Left colon (tissue), 2 donors: Measurements from ENCODE around the gene RASSF3. TPM values are rescaled to one million over a fixed set of nuclear protein-coding genes. Genes with fewer than 3 reads are reported as not detected.
"Not testable (repeated sequence)": the region's sequence is repeated elsewhere in the genome, so short reads cannot be mapped to it uniquely, and the experiment has no call there.

Experiments
- ATAC-seq: fragments of 200-7000 bp; cut with Tn5 transposase; one replicate; pipeline ENCODE4 v1.9.1; 2020; ENCODE audit warnings: mild to moderate bottlenecking, moderate library complexity
- DNase-seq, 2 donors: peaks; one replicate each; pipeline ENCODE4 v3.0.0-alpha.2; 2020
- intact Hi-C, 2 donors: fragments of 100-400 bp; cut with DNase I in 1 of 2; cut with micrococcal nuclease in 1 of 2; formaldehyde crosslinking; loops; one replicate each; pipeline versions ENCODE4 v1.11.2 to v1.14.0; 2022; cut with DNase I, micrococcal nuclease
- total RNA-seq, 2 donors: library from RNA; stranded (reverse); fragmentation: NEBNext Ultra II Directional; extraction: Animal tissue kit (Norgen Biotek cat#: 25700); gene quantifications; one replicate each; pipeline ENCODE4 v1.2.1, GENCODE V29; 2021
- donor health status: DM: no; HTN: no; CAD: no.
- donor health status: DM: yes; HTN: yes; CAD: no.

Gene RASSF3
- total RNA-seq, 2 donors from 2014 or later = 88.4 to 104 TPM

- no peak for ATAC-seq
- DNase-seq = no peak
- intact Hi-C loops = loop anchor here in 1 of 2 donors (10.0 kb wide), 1 partner anchor 51 kb away; no protein-coding TSS in a partner anchor
Measured at GRCh38 chr12:64624035-64624434, 13.7 kb downstream of the RASSF3 start.

- peak; percentile 45 to 82 for DNase-seq
- intact Hi-C loops = loop anchor here in 1 of 2 donors (10.0 kb wide), 1 partner anchor 49 kb away; no protein-coding TSS in a partner anchor
- peak; percentile 92 for ATAC-seq
Measured at GRCh38 chr12:64625243-64626077, 15.2 kb downstream of the RASSF3 start.

GRCh38 chr12:64626588-64626987 lies 16.3 kb downstream of the RASSF3 start:
- not testable (repeated sequence) for DNase-seq, ATAC-seq
- intact Hi-C loops = loop anchor here in 1 of 2 donors (10.0 kb wide), 1 partner anchor 48 kb away; no protein-coding TSS in a partner anchor

- ATAC-seq (no peak), DNase-seq (no peak)
- intact Hi-C loops = loop anchor here in 1 of 2 donors (10.0 kb wide), 1 partner anchor 47 kb away; no protein-coding TSS in a partner anchor
Measured at GRCh38 chr12:64627771-64628170, 17.5 kb downstream of the RASSF3 start.

- DNase-seq = no peak
- no peak for ATAC-seq
- intact Hi-C loops = no loop called here
Measured at GRCh38 chr12:64631197-64631596, 20.9 kb downstream of the RASSF3 start.

- no peak for ATAC-seq
Measured at GRCh38 chr12:64633011-64633939, 23.0 kb downstream of the RASSF3 start.

GRCh38 chr12:64633940-64634337 lies 23.6 kb downstream of the RASSF3 start:
- intact Hi-C loops = no loop called here
- peak; percentile 64 for ATAC-seq
- peak; percentile 60 to 83 for DNase-seq

More at GRCh38 chr12:64633011-64633939, 23.0 kb downstream of the RASSF3 start:
- intact Hi-C loops = no loop called here
- DNase-seq = no peak

GRCh38 chr12:64634508-64635092 lies 24.3 kb downstream of the RASSF3 start:
- DNase-seq (no peak), ATAC-seq (no peak)
- intact Hi-C loops = no loop called here

- intact Hi-C loops = no loop called here
- ATAC-seq = peak; percentile 38
- no peak for DNase-seq
Measured at GRCh38 chr12:64635356-64635998, 25.2 kb downstream of the RASSF3 start.

- intact Hi-C loops = no loop called here
- ATAC-seq (peak; percentile 87), DNase-seq (no peak)
Measured at GRCh38 chr12:64636856-64637255, 26.6 kb downstream of the RASSF3 start.

GRCh38 chr12:64639466-64639865 lies 29.2 kb downstream of the RASSF3 start:
- DNase-seq (no peak), ATAC-seq (no peak)
- intact Hi-C loops = no loop called here

GRCh38 chr12:64646318-64646717 lies 36.0 kb downstream of the RASSF3 start:
- ATAC-seq (no peak), DNase-seq (no peak)
- intact Hi-C loops = no loop called here

GRCh38 chr12:64649487-64649886 lies 39.2 kb downstream of the RASSF3 start:
- intact Hi-C loops = no loop called here
- DNase-seq (no peak), ATAC-seq (no peak)

- intact Hi-C loops = no loop called here
- DNase-seq = peak; percentile 54 to 82
- peak; percentile 90 for ATAC-seq
Measured at GRCh38 chr12:64650762-64651161, 40.5 kb downstream of the RASSF3 start.

GRCh38 chr12:64652346-64652745 lies 42.1 kb downstream of the RASSF3 start:
- ATAC-seq (peak; percentile 15), DNase-seq (no peak)
- intact Hi-C loops = no loop called here

- ATAC-seq = no peak
- intact Hi-C loops = no loop called here
- no peak for DNase-seq
Measured at GRCh38 chr12:64653123-64653522, 42.8 kb downstream of the RASSF3 start.

GRCh38 chr12:64653907-64654306 lies 43.6 kb downstream of the RASSF3 start:
- DNase-seq, ATAC-seq, intact Hi-C loops: not testable (repeated sequence)

- DNase-seq = no peak
- ATAC-seq = no peak
- intact Hi-C loops = no loop called here
Measured at GRCh38 chr12:64655141-64655540, 44.8 kb downstream of the RASSF3 start.
